CD4-positive, alpha-beta T cell (primary cell): ENCODE data around the gene DKK3. TPM values are rescaled to one million over a fixed set of nuclear protein-coding genes. Genes with fewer than 3 reads are reported as not detected.
A peak's percentile ranks its signal among the peaks of the same experiment; 100 is the strongest.
"Not testable (repeated sequence)": the region's sequence is repeated elsewhere in the genome, so short reads cannot be mapped to it uniquely, and the experiment has no call there.

Experiments used
- ATAC-seq: fragments of 200-7000 bp; cut with Tn5 transposase; one replicate; pipeline ENCODE4 v1.10.0; 2022; ENCODE audit warnings: mild to moderate bottlenecking; ENCODE audit not compliant: poor library complexity
- CTCF ChIA-PET: fragments of 350-600 bp; sonication (Branson Sonifier 250); formaldehyde crosslinking; loops from one replicate; lab custom pipeline; 2021; ENCODE audit warnings: antibody characterized with exemption, inconsistent platforms; lab: Charles Lee
- POLR2A ChIA-PET: fragments of 350-600 bp; sonication (Branson Sonifier 250); formaldehyde crosslinking; loops from one replicate; lab custom pipeline; 2021; ENCODE audit warnings: antibody characterized with exemption, inconsistent platforms; lab: Charles Lee
- DNase-seq, 14 experiments: peaks; one replicate each; pipeline ENCODE4 v3.0.0-alpha.2; 2013 to 2020; ENCODE audit warnings: mixed read lengths in 2 of 14
- H3K27ac ChIP-seq, 2 donors: one replicate each; pipeline versions ENCODE4 v1.5.1 to v1.7.0; 2013; ENCODE audit warnings: low read length in 2 of 2, low read depth in 1 of 2, mild to moderate bottlenecking in 1 of 2
- H3K27me3 ChIP-seq, 2 experiments: 1 replicate in 1 of 2; 2 replicates in 1 of 2; pipeline versions ENCODE4 v1.6.1 to v1.7.0; 2013; ENCODE audit warnings: low read length in 2 of 2, control low read depth in 1 of 2, mild to moderate bottlenecking in 1 of 2, moderate library complexity in 1 of 2; ENCODE audit not compliant: insufficient read depth in 2 of 2, control insufficient read depth in 1 of 2
- H3K36me3 ChIP-seq: one replicate; pipeline ENCODE4 v1.6.1; 2013; ENCODE audit warnings: low read length, control low read depth; ENCODE audit not compliant: insufficient read depth
- H3K4me1 ChIP-seq: one replicate; pipeline ENCODE4 v1.6.1; 2013; ENCODE audit warnings: low read length, control low read depth; ENCODE audit not compliant: insufficient read depth
- H3K4me3 ChIP-seq: one replicate; pipeline ENCODE4 v1.5.1; 2013; ENCODE audit warnings: mild to moderate bottlenecking, low read length, moderate library complexity
- H3K9me3 ChIP-seq, 2 experiments: 1 replicate in 1 of 2; 2 replicates in 1 of 2; pipeline versions ENCODE4 v1.6.1 to v1.7.0; 2013; ENCODE audit warnings: low read length in 2 of 2, mild to moderate bottlenecking in 2 of 2, control low read depth in 1 of 2, moderate library complexity in 1 of 2; ENCODE audit not compliant: control insufficient read depth in 1 of 2, insufficient read depth in 1 of 2
- H3K27ac Mint-ChIP-seq: one replicate; pipeline ENCODE4 v1.8.0; 2020; ENCODE audit warnings: mixed read lengths
- H3K27me3 Mint-ChIP-seq: one replicate; pipeline ENCODE4 v1.8.0; 2021; ENCODE audit warnings: mixed read lengths
- H3K36me3 Mint-ChIP-seq: one replicate; pipeline ENCODE4 v1.8.0; 2021; ENCODE audit warnings: low read depth, mixed read lengths
- H3K4me1 Mint-ChIP-seq: one replicate; pipeline ENCODE4 v1.8.0; 2021; ENCODE audit warnings: low read depth, mixed read lengths
- H3K4me3 Mint-ChIP-seq: one replicate; pipeline ENCODE4 v1.8.0; 2020; ENCODE audit warnings: mild to moderate bottlenecking, mixed read lengths
- H3K9me3 Mint-ChIP-seq: one replicate; pipeline ENCODE4 v1.8.0; 2020; ENCODE audit warnings: mixed read lengths
- CTCF ChIP-seq: fragments of 200-600 bp; IDR thresholded peaks from one replicate; pipeline ENCODE4 v1.8.0; 2022; ENCODE audit warnings: antibody characterized with exemption, mild to moderate bottlenecking
- intact Hi-C, 2 experiments: fragments of 100-400 bp; cut with DNase I in 1 of 2; cut with micrococcal nuclease in 1 of 2; formaldehyde crosslinking; loops; one replicate each; pipeline versions ENCODE4 v1.15.1 to v1.9.0; 2023 to 2025; cut with DNase I, micrococcal nuclease
- total RNA-seq, 174 experiments: library from RNA in 2 of 174; stranded (reverse) in 2 of 174; gene quantifications; one replicate each; pipeline ENCODE4 v1.2.3 and lab custom pipeline; 2021 to 2026

The DKK3 gene
- total RNA-seq, 2 experiments from 2014 or later: 0.61 to 0.71 TPM

GRCh38 chr11:12043959-12044791 lies 35.7 kb upstream of the DKK3 start:
- no peaks in the 10 kb centered on the region for H3K36me3 Mint-ChIP-seq
- H3K27ac ChIP-seq: no peak overlapping the region
- H3K27ac Mint-ChIP-seq: no peak overlapping the region
- H3K4me3 ChIP-seq: no peak overlapping the region
- no peaks in the 10 kb centered on the region for H3K27me3 Mint-ChIP-seq
- peaks cover 8% of the 10 kb centered on the region for H3K4me1 ChIP-seq
- DNase-seq: peak; percentile 31 to 81 (median 48)
- no peaks in the 10 kb centered on the region for H3K9me3 Mint-ChIP-seq
- H3K4me3 Mint-ChIP-seq: no peak overlapping the region
- peaks cover 4% of the 10 kb centered on the region for H3K4me1 Mint-ChIP-seq
- ChIA-PET POLR2A (no interaction called here), CTCF (interaction anchor here (0.7 to 3.0 kb wide), 11 partner anchors 34 to 239 kb away, joined by 3 to 34 read pairs (median 4); no protein-coding TSS in a partner anchor)
- no peaks in the 10 kb centered on the region for H3K9me3 ChIP-seq
- no peaks in the 10 kb centered on the region for H3K36me3 ChIP-seq
- no peaks in the 10 kb centered on the region for H3K27me3 ChIP-seq
- ATAC-seq: peak; percentile 64
- TF ChIP-seq CTCF: peak; percentile 98
- intact Hi-C loops: loop anchor here (1.0 to 10.0 kb wide), 7 partner anchors 113 to 1112 kb away; no protein-coding TSS in a partner anchor

- H3K4me1 Mint-ChIP-seq: peaks cover 4% of the 10 kb centered on the region
- DNase-seq: no peak
- ChIA-PET CTCF (interaction anchor here (1.9 to 3.0 kb wide), 2 partner anchors 193 to 240 kb away, joined by 10 to 34 read pairs; no protein-coding TSS in a partner anchor), POLR2A (no interaction called here)
- no peaks in the 10 kb centered on the region for H3K9me3 Mint-ChIP-seq
- Histone ChIP-seq H3K9me3 (no peaks in the 10 kb centered on the region), H3K4me1 (peaks cover 8% of the 10 kb centered on the region), H3K27ac (no peak overlapping the region), H3K4me3 (no peak overlapping the region), H3K27me3 (no peaks in the 10 kb centered on the region), H3K36me3 (no peaks in the 10 kb centered on the region)
- H3K4me3 Mint-ChIP-seq: no peak overlapping the region
- H3K36me3 Mint-ChIP-seq: no peaks in the 10 kb centered on the region
- TF ChIP-seq CTCF: no peak
- no peaks in the 10 kb centered on the region for H3K27me3 Mint-ChIP-seq
- no peak for ATAC-seq
- intact Hi-C loops: loop anchor here (5.0 to 10.0 kb wide), 3 partner anchors 1008 to 1111 kb away; no protein-coding TSS in a partner anchor
- H3K27ac Mint-ChIP-seq: no peak overlapping the region
These were observed 34.8 kb upstream of the DKK3 start for GRCh38 chr11:12043221-12043620.

GRCh38 chr11:12042215-12042676 lies 33.8 kb upstream of the DKK3 start:
- Mint-ChIP-seq H3K4me1 (no peaks in the 10 kb centered on the region), H3K36me3 (no peaks in the 10 kb centered on the region), H3K9me3 (no peaks in the 10 kb centered on the region), H3K4me3 (no peak overlapping the region), H3K27me3 (no peaks in the 10 kb centered on the region), H3K27ac (no peak overlapping the region)
- Histone ChIP-seq H3K27me3 (no peaks in the 10 kb centered on the region), H3K9me3 (no peaks in the 10 kb centered on the region), H3K4me1 (peaks cover 3% of the 10 kb centered on the region), H3K4me3 (no peak overlapping the region), H3K27ac (no peak overlapping the region), H3K36me3 (no peaks in the 10 kb centered on the region)
- no peak for ATAC-seq
- TF ChIP-seq CTCF: no peak
- intact Hi-C loops: loop anchor here (5.0 to 10.0 kb wide), 3 partner anchors 1007 to 1110 kb away; no protein-coding TSS in a partner anchor
- POLR2A ChIA-PET: no interaction called here
- DNase-seq: peak in 2 of 14 experiments; percentile 35 to 47
- CTCF ChIA-PET: no interaction called here

- CTCF ChIA-PET: interaction anchor here (0.7 kb wide), 1 partner anchor 125 kb away, joined by 3 read pairs; no protein-coding TSS in a partner anchor
- H3K9me3 ChIP-seq, H3K27ac ChIP-seq, H3K27ac Mint-ChIP-seq, H3K9me3 Mint-ChIP-seq, H3K4me1 Mint-ChIP-seq, H3K27me3 ChIP-seq, H3K27me3 Mint-ChIP-seq, ATAC-seq, H3K4me3 Mint-ChIP-seq, H3K4me1 ChIP-seq, DNase-seq, POLR2A ChIA-PET, H3K36me3 Mint-ChIP-seq, H3K36me3 ChIP-seq, H3K4me3 ChIP-seq: not testable (repeated sequence)
- intact Hi-C loops: loop anchor here (5.0 to 10.0 kb wide), 3 partner anchors 1006 to 1108 kb away; no protein-coding TSS in a partner anchor
These were observed 32.3 kb upstream of the DKK3 start for GRCh38 chr11:12040719-12041118.
